ENCODE measurements around the gene TBX4. TPM values are rescaled to one million over a fixed set of nuclear protein-coding genes. Genes with fewer than 3 reads are reported as not detected.

The TBX4 gene
- total and polyA plus RNA-seq, 9 of the 15 experiments (the other 6 are each of a cell fraction or from before 2014, with no cell fraction given): not detected

- no peak for TF ChIP-seq ATF6 (CRISPR knock-in tag; IDR thresholded peaks at IDR 0.05)
Observed at GRCh38 chr17:61469474-61469873, 17.3 kb downstream of the TBX4 start (continued).

- FAIRE-seq (no peak), DNase-seq (ENCODE audit: extremely low read depth in 1 of 4, low spot score in 3 of 4) (no peak), ATAC-seq (no peak)
- Histone ChIP-seq H3K9me1 (ENCODE audit: control insufficient read depth, insufficient read depth, low read length) (no peaks in the 10 kb centered on the region), H3K79me2 (ENCODE audit: control insufficient read depth, insufficient read depth, low read length) (no peaks in the 10 kb centered on the region), H3K36me3 (ENCODE audit: control insufficient read depth, insufficient read depth, low read length) (no peaks in the 10 kb centered on the region), H3K9ac (ENCODE audit: insufficient read depth in 1 of 2, low read depth in 2 of 2, low read length in 2 of 2) (no peak overlapping the region), H4K20me1 (replicated peaks; ENCODE audit: control insufficient read depth, insufficient read depth, low read length) (0 out of 2 replicates have a peak, but pooled peaks cover 6% of the 10 kb centered on the region), H3K27ac (ENCODE audit: extremely low read depth, low read depth, low read length) (no peak overlapping the region), H3K4me2 (ENCODE audit: insufficient read depth, low read length) (no peak overlapping the region), H3K4me1 (replicated peaks in 1 of 2; ENCODE audit: control insufficient read depth in 2 of 2, insufficient read depth in 2 of 2, low read length in 2 of 2) (peaks cover 0 to 2% of the 10 kb centered on the region in 2 experiments; a peak in 2 of 5 replicates), H3K9me3 (replicated peaks; ENCODE audit: control insufficient read depth, insufficient read depth, low read depth, low read length) (no peaks in the 10 kb centered on the region), H3K4me3 (no peak overlapping the region), H3K27me3 (ENCODE audit: control insufficient read depth in 2 of 2, insufficient read depth in 2 of 2, low read length in 2 of 2) (peaks cover 13 to 51% of the 10 kb centered on the region in 2 experiments; a peak in 4 of 5 replicates), H2AFZ (ENCODE audit: low read depth, low read length) (no peak overlapping the region)
- POLR2A ChIA-PET: interaction anchor here (0.6 to 0.7 kb wide), 2 partner anchors 1117 to 1449 kb away, joined by 3 read pairs; no protein-coding TSS in a partner anchor
- WGBS (ENCODE audit: insufficient coverage, low coverage, missing lambda C conversion rate): 0% methylated on average over 5 of the region's 5 CpGs
- in situ Hi-C loops (cut with MboI) (no loop called here), intact Hi-C loops (cut with micrococcal nuclease) (no loop called here)
- CTCF ChIA-PET (ENCODE audit: low intra/inter-chr PET ratio): no interaction called here
- no TSS peak for BruUV-seq (replicated peaks)
- TF ChIP-seq BRD4 (IDR thresholded peaks at IDR 0.05): no peak
- no peak for TF ChIP-seq HMGN3 (IDR thresholded peaks at IDR 0.05; ENCODE audit: borderline replicate concordance, extremely low read depth, insufficient read length, low read depth, low read length)
- TF ChIP-seq, protein P1, sequence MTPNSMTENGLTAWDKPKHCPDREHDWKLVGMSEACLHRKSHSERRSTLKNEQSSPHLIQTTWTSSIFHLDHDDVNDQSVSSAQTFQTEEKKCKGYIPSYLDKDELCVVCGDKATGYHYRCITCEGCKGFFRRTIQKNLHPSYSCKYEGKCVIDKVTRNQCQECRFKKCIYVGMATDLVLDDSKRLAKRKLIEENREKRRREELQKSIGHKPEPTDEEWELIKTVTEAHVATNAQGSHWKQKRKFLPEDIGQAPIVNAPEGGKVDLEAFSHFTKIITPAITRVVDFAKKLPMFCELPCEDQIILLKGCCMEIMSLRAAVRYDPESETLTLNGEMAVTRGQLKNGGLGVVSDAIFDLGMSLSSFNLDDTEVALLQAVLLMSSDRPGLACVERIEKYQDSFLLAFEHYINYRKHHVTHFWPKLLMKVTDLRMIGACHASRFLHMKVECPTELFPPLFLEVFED (CRISPR knock-in tag; conservative IDR thresholded peaks at IDR 0.05): no peak
- TF ChIP-seq, protein P2, sequence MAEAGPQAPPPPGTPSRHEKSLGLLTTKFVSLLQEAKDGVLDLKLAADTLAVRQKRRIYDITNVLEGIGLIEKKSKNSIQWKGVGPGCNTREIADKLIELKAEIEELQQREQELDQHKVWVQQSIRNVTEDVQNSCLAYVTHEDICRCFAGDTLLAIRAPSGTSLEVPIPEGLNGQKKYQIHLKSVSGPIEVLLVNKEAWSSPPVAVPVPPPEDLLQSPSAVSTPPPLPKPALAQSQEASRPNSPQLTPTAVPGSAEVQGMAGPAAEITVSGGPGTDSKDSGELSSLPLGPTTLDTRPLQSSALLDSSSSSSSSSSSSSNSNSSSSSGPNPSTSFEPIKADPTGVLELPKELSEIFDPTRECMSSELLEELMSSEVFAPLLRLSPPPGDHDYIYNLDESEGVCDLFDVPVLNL (CRISPR knock-in tag; IDR thresholded peaks at IDR 0.05; ENCODE audit: low read depth): no peak
- no peak for TF ChIP-seq TEAD1 (CRISPR knock-in tag; IDR thresholded peaks at IDR 0.05)
- TF ChIP-seq NR2C2 (CRISPR knock-in tag; IDR thresholded peaks at IDR 0.05): no peak
- no peak for TF ChIP-seq NR2C2 (tag; IDR thresholded peaks at IDR 0.05)
- no peak for TF ChIP-seq DACH1 (IDR thresholded peaks at IDR 0.05; ENCODE audit: partially characterized antibody)
- no peak for TF ChIP-seq GABPB1 (CRISPR knock-in tag; IDR thresholded peaks at IDR 0.05)
- no peak for TF ChIP-seq ARID4B (CRISPR knock-in tag; IDR thresholded peaks at IDR 0.05)
Observed at GRCh38 chr17:61469949-61470348, 17.7 kb downstream of the TBX4 start.

All from K562 (cell line).